HCT116 (cell line): ENCODE data around the gene ARL6IP4. TPM values are rescaled to one million over a fixed set of nuclear protein-coding genes. Genes with fewer than 3 reads are reported as not detected.

Source experiments
- ATAC-seq: fragments of 200-7000 bp; cut with Tn5 transposase; 2 replicates; pipeline ENCODE4 v1.9.1; 2020; ENCODE audit warnings: mild to moderate bottlenecking, moderate library complexity
- BruUV-seq: library from RNA; stranded (reverse); fragments of 400-500 nt; replicated peaks from 2 replicates; lab custom pipeline; 2021; lab: Mats Ljungman, UMichigan
- CTCF ChIA-PET: fragments of 300-600 bp; sonication (Branson Sonifier 250); formaldehyde crosslinking; loops from one replicate; lab custom pipeline; 2021; ENCODE audit warnings: antibody characterized with exemption; lab: Charles Lee
- POLR2A ChIA-PET: fragments of 300-600, 350-600 bp; sonication (Branson Sonifier 250); formaldehyde crosslinking; loops from one replicate; lab custom pipeline; 2021; ENCODE audit warnings: antibody characterized with exemption; lab: Charles Lee
- RAD21 ChIA-PET, 2 experiments: fragments of 300-600 bp; sonication (Branson Sonifier 250); formaldehyde crosslinking; loops; one replicate each; lab custom pipeline; 2023; ENCODE audit warnings: low total read pairs in 2 of 2; ENCODE audit not compliant: uncharacterized antibody in 2 of 2, unreplicated experiment in 2 of 2, low non-redundant PET in 1 of 2; lab: Charles Lee
- DNase-seq: peaks from one replicate; pipeline ENCODE4 v3.0.0-alpha.2; 2010; ENCODE audit warnings: low read depth, low spot score
- H2AFZ ChIP-seq: fragments of 200-600 bp; shearing (Covaris generic), sonication (generic); 2 replicates; pipeline ENCODE4 v1.6.1; 2017; ENCODE audit warnings: low read depth, mixed run types, mixed read lengths, antibody characterized with exemption, low read length; ENCODE audit not compliant: poor library complexity, severe bottlenecking
- H3K27ac ChIP-seq: 2 replicates; pipeline ENCODE4 v1.5.1; 2012; ENCODE audit warnings: low read depth, low read length
- H3K27me3 ChIP-seq: fragments of 200-600 bp; sonication (generic); 2 replicates; pipeline ENCODE4 v1.6.1; 2016; ENCODE audit warnings: mixed run types, low read length, mixed read lengths; ENCODE audit not compliant: insufficient read depth
- H3K36me3 ChIP-seq, 2 experiments: fragments of 200-500 bp in 1 of 2; fragments of 200-600 bp in 1 of 2; sonication (Bioruptor generic) in 1 of 2; sonication (generic) in 1 of 2; 2 replicates each; pipeline versions ENCODE4 v1.5.1 to v1.6.1; 2014 to 2016; ENCODE audit warnings: low read length in 2 of 2, inconsistent platforms in 1 of 2, mixed read lengths in 1 of 2, mixed run types in 1 of 2; ENCODE audit not compliant: insufficient read depth in 2 of 2, control insufficient read depth in 1 of 2
- H3K4me1 ChIP-seq, 2 experiments: fragments of 200-600 bp in 1 of 2; sonication (generic) in 1 of 2; 2 replicates each; pipeline versions ENCODE4 v1.5.1 to v1.6.1; 2012 to 2017; ENCODE audit warnings: low read length in 2 of 2, inconsistent platforms in 1 of 2, mild to moderate bottlenecking in 1 of 2, mixed read lengths in 1 of 2, mixed run types in 1 of 2, moderate library complexity in 1 of 2; ENCODE audit not compliant: insufficient read depth in 2 of 2, control insufficient read depth in 1 of 2
- H3K4me2 ChIP-seq: fragments of 200-600 bp; sonication (generic); 2 replicates; pipeline ENCODE4 v1.6.1; 2017; ENCODE audit warnings: mixed run types, low read length, mixed read lengths
- H3K4me3 ChIP-seq, 2 experiments: fragments of 200-600 bp in 1 of 2; sonication (generic) in 1 of 2; replicated peaks in 1 of 2; 2 replicates each; pipeline ENCODE4 v1.5.1; 2011 to 2016; ENCODE audit warnings: low read length in 2 of 2, control low read depth in 1 of 2, low read depth in 1 of 2, mild to moderate bottlenecking in 1 of 2, mixed read lengths in 1 of 2, mixed run types in 1 of 2
- H3K79me2 ChIP-seq: fragments of 200-600 bp; sonication (generic); 2 replicates; pipeline ENCODE4 v1.6.1; 2017; ENCODE audit warnings: mild to moderate bottlenecking, mixed run types, low read length, moderate library complexity, mixed read lengths; ENCODE audit not compliant: insufficient read depth
- H3K9ac ChIP-seq: fragments of 200-600 bp; sonication (generic); 2 replicates; pipeline ENCODE4 v1.6.1; 2016; ENCODE audit warnings: low read length, mixed read lengths
- H3K9me2 ChIP-seq: fragments of 200-600 bp; sonication (generic), shearing (Covaris generic); 2 replicates; pipeline ENCODE4 v1.6.1; 2017; ENCODE audit warnings: mixed run types, mild to moderate bottlenecking, moderate library complexity; ENCODE audit not compliant: insufficient read depth
- H3K9me3 ChIP-seq, 2 experiments: fragments of 200-500 bp in 1 of 2; fragments of 200-600 bp in 1 of 2; sonication (Bioruptor generic) in 1 of 2; sonication (generic) in 1 of 2; 2 replicates each; pipeline ENCODE4 v1.6.1; 2014 to 2017; ENCODE audit warnings: low read length in 2 of 2, mixed read lengths in 2 of 2, inconsistent platforms in 1 of 2, low read depth in 1 of 2, mild to moderate bottlenecking in 1 of 2, mixed run types in 1 of 2, moderate library complexity in 1 of 2; ENCODE audit not compliant: control insufficient read depth in 1 of 2, insufficient read depth in 1 of 2
- H4K20me1 ChIP-seq: fragments of 200-600 bp; sonication (generic), shearing (Covaris generic); 2 replicates; pipeline ENCODE4 v1.6.1; 2017; ENCODE audit warnings: mixed run types, mild to moderate bottlenecking, moderate library complexity; ENCODE audit not compliant: insufficient read depth
- ELF1 ChIP-seq: IDR thresholded peaks from 2 replicates; pipeline ENCODE4 v1.6.1; 2012; ENCODE audit warnings: low read depth, borderline replicate concordance
- MAX ChIP-seq: IDR thresholded peaks from 2 replicates; pipeline ENCODE4 v1.6.1; 2012
- POLR2A ChIP-seq: IDR thresholded peaks from 2 replicates; pipeline ENCODE4 v1.7.0; 2011; ENCODE audit warnings: borderline replicate concordance; ENCODE audit not compliant: insufficient read depth, insufficient read length; ENCODE audit errors: extremely low read depth
- ZBTB33 ChIP-seq: IDR thresholded peaks from 2 replicates; pipeline ENCODE4 v1.6.1; 2011; ENCODE audit warnings: mild to moderate bottlenecking, low read length, moderate library complexity; ENCODE audit not compliant: insufficient replicate concordance; ENCODE audit errors: extremely low read depth
- intact Hi-C: fragments of 100-400 bp; cut with micrococcal nuclease; formaldehyde crosslinking; loops from 2 replicates; pipeline ENCODE4 v1.10.0; 2022
- total RNA-seq: library from RNA; stranded (reverse); gene quantifications from one replicate; pipeline ENCODE4 v1.2.1, GENCODE V29; 2021; ENCODE audit not compliant: unreplicated experiment

Gene ARL6IP4
- total RNA-seq, 1 experiment from 2014 or later, result 128 TPM

- no peaks in the 10 kb centered on the region for H3K9me3 ChIP-seq
- DNase-seq (no peak), ATAC-seq (no peak)
- H3K36me3 ChIP-seq, result no peaks in the 10 kb centered on the region
- CTCF ChIA-PET, result interaction anchor here (1.1 to 3.0 kb wide), 6 partner anchors 15 to 288 kb away, joined by 3 to 17 read pairs (median 4); no protein-coding TSS in a partner anchor
- H3K4me1 ChIP-seq, result peaks cover 27 to 53% of the 10 kb centered on the region in 2 experiments
- BruUV-seq, result no TSS peak
- H3K9ac ChIP-seq, result no peak overlapping the region; the same call in 1 of the 2 replicates
- H3K4me3 ChIP-seq, result no peak overlapping the region
- RAD21 ChIA-PET, result interaction anchor here in 1 of 2 experiments (1.0 kb wide), 1 partner anchor 52 kb away, joined by 4 read pairs; no protein-coding TSS in a partner anchor
- no peaks in the 10 kb centered on the region for H3K27me3 ChIP-seq
- POLR2A ChIA-PET, result no interaction called here
- no peaks in the 10 kb centered on the region for H4K20me1 ChIP-seq
- TF ChIP-seq ELF1 (no peak), MAX (no peak), POLR2A (no peak), ZBTB33 (no peak)
- intact Hi-C loops, result loop anchor here (5.0 kb wide), 1 partner anchor 313 kb away; no protein-coding TSS in a partner anchor
- no peaks in the 10 kb centered on the region for H3K79me2 ChIP-seq
- no peak overlapping the region for H3K27ac ChIP-seq
- no peak overlapping the region for H2AFZ ChIP-seq
- H3K9me2 ChIP-seq, result no peaks in the 10 kb centered on the region
- no peak overlapping the region for H3K4me2 ChIP-seq
Observed at GRCh38 chr12:122949816-122950675, 30.4 kb upstream of the ARL6IP4 start.
